Pancreas (tissue), 10 donors: ENCODE measurements around the gene ZNF445. TPM values are rescaled to one million over a fixed set of nuclear protein-coding genes. Genes with fewer than 3 reads are reported as not detected.

Experiments
- ATAC-seq, 4 donors: fragments of 200-7000 bp; cut with Tn5 transposase; one replicate each; pipeline versions ENCODE4 v1.8.0 to v1.9.1; 2020; ENCODE audit warnings: mild to moderate bottlenecking in 4 of 4, moderate library complexity in 4 of 4
- DNase-seq, 6 donors: peaks; one replicate each; pipeline ENCODE4 v3.0.0-alpha.2; 2020
- FAIRE-seq: peaks from 2 replicates; lab custom pipeline; 2012; peaks lifted over from hg19 to GRCh38; lab: Jason Lieb, UNC
- H3K27ac ChIP-seq, 4 donors: fragments of 200-600 bp; sonication (generic); 1 replicate in 3 of 4; 2 replicates in 1 of 4; pipeline versions ENCODE4 v1.5.0 to v1.8.0; 2020
- H3K27me3 ChIP-seq, 4 donors: fragments of 200-600 bp; one replicate each; pipeline ENCODE4 v1.8.0; 2021
- H3K36me3 ChIP-seq, 3 donors: fragments of 200-600 bp; sonication (generic) in 1 of 3; one replicate each; pipeline versions ENCODE4 v1.5.0 to v1.8.0; 2020 to 2021
- H3K4me1 ChIP-seq, 3 donors: fragments of 200-600 bp; one replicate each; pipeline ENCODE4 v1.8.0; 2021
- H3K4me3 ChIP-seq, 4 donors: fragments of 200-600 bp; sonication (generic) in 2 of 4; one replicate each; pipeline versions ENCODE4 v1.5.0 to v1.8.0; 2020 to 2021
- H3K9me3 ChIP-seq, 4 donors: fragments of 200-600 bp; one replicate each; pipeline ENCODE4 v1.8.0; 2021
- WGBS, 2 donors: extraction: QIAGEN DNeasy Blood & Tissue Kit; methylation state at CpG; one replicate each; pipeline ENCODE4 v1.1.7; 2013; 5-methylcytosine and 5-hydroxymethylcytosine counted together
- intact Hi-C, 3 donors: fragments of 100-400 bp; cut with DNase I; formaldehyde crosslinking; loops; one replicate each; pipeline versions ENCODE4 v1.11.1 to v1.14.2; 2022
- polyA plus RNA-seq, 2 donors: library from polyadenylated mRNA; stranded (reverse); fragments of 200-250 nt; gene quantifications; one replicate each; pipeline ENCODE4 v1.2.3, GENCODE V29; 2013
- total RNA-seq, 6 donors: library from RNA; stranded (reverse); fragmentation: NEBNext Ultra II Directional in 4 of 6; extraction: Animal tissue kit (Norgen Biotek cat#: 25700) in 4 of 6; gene quantifications; one replicate each; pipeline versions ENCODE4 v1.2.1 to v1.2.4, GENCODE V29; 2021 to 2023
- TF ChIP-seq, protein P1 (sequence below), 4 donors: fragments of 200-600 bp; sonication (generic) in 3 of 4; IDR thresholded peaks; one replicate each; pipeline versions ENCODE4 v1.5.0 to v1.8.0; 2021; ENCODE audit warnings: antibody characterized with exemption in 4 of 4
- donor health status: healthy with polysubstance abuse.
- donor health status: DM: no; HTN: no; CAD: no; lungs with moderate emphysema.
- donor health status: DM: no; HTN: no; CAD: no.
- donor health status: control.
- donor health status: control.
- donor health status: Bipolar disorder and iron deficiency.
- donor health status: DM: yes; HTN: yes; CAD: no.
- donor health status: DM: no; HTN: no; CAD: no.
- donor health status: DM: no; HTN: no; CAD: no.
- donor health status: DM: yes; HTN: yes; CAD: no.

ZNF445 gene
- total and polyA plus RNA-seq, 8 donors, result 3.8 to 12.9 (median 7.5) TPM

DNA sequence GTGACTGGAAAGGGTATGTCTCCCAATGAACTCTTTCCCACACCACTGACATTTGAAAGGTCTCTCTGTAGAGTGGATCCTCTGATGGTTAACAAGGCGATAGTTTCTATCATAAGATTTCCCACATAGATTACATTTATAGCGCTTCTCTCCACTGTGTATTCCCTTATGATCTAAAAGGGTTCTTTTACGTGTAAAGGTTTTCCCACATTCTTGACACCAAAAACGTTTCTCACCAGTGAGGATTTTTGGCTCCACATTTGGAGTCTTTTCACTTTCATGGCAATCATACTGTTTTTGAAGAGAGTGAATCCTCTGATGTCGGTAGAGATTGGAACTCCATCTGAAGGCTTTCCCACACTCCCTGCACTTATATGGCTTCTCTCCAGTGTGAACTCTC is 30.5 kb downstream of the ZNF445 start:
- no peaks in the 10 kb centered on the region for H3K9me3 ChIP-seq
- H3K4me3 ChIP-seq, result no peak overlapping the region
- intact Hi-C loops, result no loop called here
- H3K27me3 ChIP-seq, result no peaks in the 10 kb centered on the region
- TF ChIP-seq, protein P1, sequence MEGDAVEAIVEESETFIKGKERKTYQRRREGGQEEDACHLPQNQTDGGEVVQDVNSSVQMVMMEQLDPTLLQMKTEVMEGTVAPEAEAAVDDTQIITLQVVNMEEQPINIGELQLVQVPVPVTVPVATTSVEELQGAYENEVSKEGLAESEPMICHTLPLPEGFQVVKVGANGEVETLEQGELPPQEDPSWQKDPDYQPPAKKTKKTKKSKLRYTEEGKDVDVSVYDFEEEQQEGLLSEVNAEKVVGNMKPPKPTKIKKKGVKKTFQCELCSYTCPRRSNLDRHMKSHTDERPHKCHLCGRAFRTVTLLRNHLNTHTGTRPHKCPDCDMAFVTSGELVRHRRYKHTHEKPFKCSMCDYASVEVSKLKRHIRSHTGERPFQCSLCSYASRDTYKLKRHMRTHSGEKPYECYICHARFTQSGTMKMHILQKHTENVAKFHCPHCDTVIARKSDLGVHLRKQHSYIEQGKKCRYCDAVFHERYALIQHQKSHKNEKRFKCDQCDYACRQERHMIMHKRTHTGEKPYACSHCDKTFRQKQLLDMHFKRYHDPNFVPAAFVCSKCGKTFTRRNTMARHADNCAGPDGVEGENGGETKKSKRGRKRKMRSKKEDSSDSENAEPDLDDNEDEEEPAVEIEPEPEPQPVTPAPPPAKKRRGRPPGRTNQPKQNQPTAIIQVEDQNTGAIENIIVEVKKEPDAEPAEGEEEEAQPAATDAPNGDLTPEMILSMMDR (IDR thresholded peaks at IDR 0.05), result no peak
- FAIRE-seq (no peak), DNase-seq (no peak), ATAC-seq (no peak)
- no peak overlapping the region for H3K27ac ChIP-seq
- WGBS, 2 donors, result 92 to 93% methylated on average over 5 of the region's 5 CpGs
- no peaks in the 10 kb centered on the region for H3K4me1 ChIP-seq
- peaks cover 3 to 49% (median 25%) of the 10 kb centered on the region in 3 donors for H3K36me3 ChIP-seq

DNA sequence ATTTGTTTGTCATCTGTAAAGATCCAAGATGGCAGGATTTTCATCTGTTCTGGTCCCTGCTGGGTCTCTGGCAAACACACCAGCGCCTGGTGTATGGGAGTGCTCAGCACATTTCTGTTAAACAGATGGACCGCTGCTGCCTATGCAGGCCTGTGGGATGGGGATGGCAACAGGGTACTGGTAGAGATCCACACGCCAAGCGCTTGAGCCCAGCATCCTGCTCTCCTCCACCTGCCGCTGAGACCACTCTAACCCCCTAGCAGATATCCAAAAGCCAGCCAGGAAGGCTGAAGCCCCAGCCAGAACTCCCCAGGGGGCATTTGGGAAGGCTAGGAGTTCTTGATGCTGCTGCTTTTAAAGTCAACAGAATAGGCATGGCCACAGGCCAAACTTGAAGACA is 31.7 kb downstream of the ZNF445 start:
- TF ChIP-seq, protein P1 (IDR thresholded peaks at IDR 0.05), result no peak
- peaks cover 3 to 42% (median 24%) of the 10 kb centered on the region in 3 donors for H3K36me3 ChIP-seq
- FAIRE-seq, result no peak

GRCh38 chr3:44444896-44445691 is 32.4 kb downstream of the ZNF445 start:
- FAIRE-seq, result no peak
- no peak overlapping the region for H3K27ac ChIP-seq
- WGBS, 2 donors, result 95 to 97% methylated on average over 7 of the region's 7 CpGs
- no peak overlapping the region for H3K4me3 ChIP-seq
- H3K27me3 ChIP-seq, result no peaks in the 10 kb centered on the region
- ATAC-seq, result no peak
- TF ChIP-seq, protein P1 (IDR thresholded peaks at IDR 0.05), result no peak
- H3K36me3 ChIP-seq, result peaks cover 3 to 35% (median 20%) of the 10 kb centered on the region in 3 donors
- H3K4me1 ChIP-seq, result peaks cover 0 to 4% (median 2%) of the 10 kb centered on the region in 3 donors
- intact Hi-C loops, result no loop called here
- H3K9me3 ChIP-seq, result no peaks in the 10 kb centered on the region
- DNase-seq, result no peak

More for the DNA sequence above, 31.7 kb downstream of the ZNF445 start:
- intact Hi-C loops, result no loop called here
- whole genome bisulfite sequencing, 2 donors, result 97 to 99% methylated on average over 5 of the region's 5 CpGs
- H3K4me3 ChIP-seq, result no peak overlapping the region
- DNase-seq (no peak), ATAC-seq (no peak)
- H3K27me3 ChIP-seq, result no peaks in the 10 kb centered on the region
- no peaks in the 10 kb centered on the region for H3K4me1 ChIP-seq
- no peak overlapping the region for H3K27ac ChIP-seq
- no peaks in the 10 kb centered on the region for H3K9me3 ChIP-seq

GRCh38 chr3:44444437-44444836 is 33.0 kb downstream of the ZNF445 start:
- no peak for DNase-seq
- no peak overlapping the region for H3K27ac ChIP-seq
- TF ChIP-seq, protein P1 (IDR thresholded peaks at IDR 0.05), result no peak
- no peaks in the 10 kb centered on the region for H3K9me3 ChIP-seq
- no peak for FAIRE-seq
- no peak for ATAC-seq
- peaks cover 0 to 8% (median 5%) of the 10 kb centered on the region in 3 donors for H3K4me1 ChIP-seq
- H3K36me3 ChIP-seq, result peaks cover 3 to 28% (median 19%) of the 10 kb centered on the region in 3 donors
- no peaks in the 10 kb centered on the region for H3K27me3 ChIP-seq
- WGBS, 2 donors, result 99 to 100% methylated on average over 2 of the region's 2 CpGs
- H3K4me3 ChIP-seq, result no peak overlapping the region
- intact Hi-C loops, result no loop called here
